Tibial nerve (tissue), 4 donors: ENCODE data around the gene KRTAP10-3.
"Not testable (repeated sequence)": the region's sequence is repeated elsewhere in the genome, so short reads cannot be mapped to it uniquely, and the experiment has no call there.

ENCODE experiments used
- CTCF ChIP-seq, 5 experiments: fragments of 200-600 bp in 3 of 5; fragments of 450-650 bp in 2 of 5; sonication (generic) in 3 of 5; IDR thresholded peaks; one replicate each; pipeline ENCODE4 v1.5.1; 2016 to 2019; ENCODE audit warnings: antibody characterized with exemption in 5 of 5, mild to moderate bottlenecking in 3 of 5, moderate library complexity in 2 of 5
- EP300 ChIP-seq, 2 donors: sonication (generic); formaldehyde crosslinking; IDR thresholded peaks; one replicate each; pipeline ENCODE4 v1.6.1; 2017; ENCODE audit warnings: antibody characterized with exemption in 2 of 2, mild to moderate bottlenecking in 1 of 2
- POLR2A ChIP-seq, 2 donors: fragments of 450-650 bp; IDR thresholded peaks; one replicate each; pipeline ENCODE4 v1.6.1; 2017; ENCODE audit warnings: antibody characterized with exemption in 2 of 2, mild to moderate bottlenecking in 2 of 2, moderate library complexity in 2 of 2

GRCh38 chr21:44558329-44558675, 293 bp downstream of the KRTAP10-3 start:
- not testable (repeated sequence) for TF ChIP-seq CTCF, POLR2A, EP300 (IDR thresholded peaks at IDR 0.05)
